Activated T-helper 2 cell treated with anti-CD3 and anti-CD28 coated beads, Interferon-gamma antibody, Interleukin-2, Interleukin-4, amounts not matched to agents 10 μg/mL and 5 μg/mL and 100 μg/mL, durations not matched to agents 14 hours and 24 hours and 36 hours (primary cell): ENCODE measurements around the gene TMEM143. TPM values are rescaled to one million over a fixed set of nuclear protein-coding genes. Genes with fewer than 3 reads are reported as not detected.
"Not testable (repeated sequence)": the region's sequence is repeated elsewhere in the genome, so short reads cannot be mapped to it uniquely, and the experiment has no call there.

Experiments used
- DNase-seq: peaks from one replicate; pipeline ENCODE4 v3.0.0; 2021; ENCODE audit warnings: low spot score
- H3K27ac Mint-ChIP-seq: one replicate; pipeline ENCODE4 v1.8.0; 2021; ENCODE audit warnings: mixed read lengths
- H3K27me3 Mint-ChIP-seq: one replicate; pipeline ENCODE4 v1.8.0; 2021; ENCODE audit warnings: low read depth, mixed read lengths
- H3K36me3 Mint-ChIP-seq: one replicate; pipeline ENCODE4 v1.8.0; 2021; ENCODE audit warnings: low read depth, mixed read lengths
- H3K4me1 Mint-ChIP-seq: one replicate; pipeline ENCODE4 v1.8.0; 2021; ENCODE audit warnings: low read depth, mixed read lengths
- H3K4me3 Mint-ChIP-seq: one replicate; pipeline ENCODE4 v1.8.0; 2021; ENCODE audit warnings: low read depth, mild to moderate bottlenecking, moderate library complexity, mixed read lengths
- H3K9me3 Mint-ChIP-seq: one replicate; pipeline ENCODE4 v1.8.0; 2021; ENCODE audit warnings: mixed read lengths
- intact Hi-C: fragments of 100-400 bp; cut with micrococcal nuclease; formaldehyde crosslinking; loops from one replicate; pipeline ENCODE4 v1.15.1; 2023
- total RNA-seq: library from RNA; stranded (reverse); gene quantifications from 2 replicates; pipeline ENCODE4 v1.2.3, GENCODE V29; 2022

TMEM143 gene
- total RNA-seq, 1 donor from 2014 or later: 12.8 TPM

GRCh38 chr19:48308631-48309586 is 54.8 kb downstream of the TMEM143 start:
- H3K4me3 Mint-ChIP-seq: no peak overlapping the region
- intact Hi-C loops: no loop called here
- no peaks in the 10 kb centered on the region for H3K9me3 Mint-ChIP-seq
- no peak overlapping the region for H3K27ac Mint-ChIP-seq
- H3K4me1 Mint-ChIP-seq: no peaks in the 10 kb centered on the region
- peaks cover 8% of the 10 kb centered on the region for H3K27me3 Mint-ChIP-seq
- no peak for DNase-seq
- no peaks in the 10 kb centered on the region for H3K36me3 Mint-ChIP-seq

- H3K9me3 Mint-ChIP-seq: no peaks in the 10 kb centered on the region
- no peak overlapping the region for H3K27ac Mint-ChIP-seq
- no peaks in the 10 kb centered on the region for H3K36me3 Mint-ChIP-seq
- intact Hi-C loops: no loop called here
- H3K27me3 Mint-ChIP-seq: peaks cover 4% of the 10 kb centered on the region
- H3K4me3 Mint-ChIP-seq: no peak overlapping the region
- no peak for DNase-seq
- no peaks in the 10 kb centered on the region for H3K4me1 Mint-ChIP-seq
These were observed 59.9 kb downstream of the TMEM143 start for GRCh38 chr19:48303866-48304265.

GRCh38 chr19:48303367-48303766 is 60.4 kb downstream of the TMEM143 start:
- H3K9me3 Mint-ChIP-seq: no peaks in the 10 kb centered on the region
- H3K27ac Mint-ChIP-seq: no peak overlapping the region
- intact Hi-C loops: no loop called here
- H3K4me3 Mint-ChIP-seq: no peak overlapping the region
- H3K36me3 Mint-ChIP-seq: no peaks in the 10 kb centered on the region
- H3K4me1 Mint-ChIP-seq: no peaks in the 10 kb centered on the region
- H3K27me3 Mint-ChIP-seq: peaks cover 4% of the 10 kb centered on the region
- DNase-seq: no peak

GRCh38 chr19:48302600-48302959 is 61.2 kb downstream of the TMEM143 start:
- no peak for DNase-seq
- peaks cover 2% of the 10 kb centered on the region for H3K27me3 Mint-ChIP-seq
- no peaks in the 10 kb centered on the region for H3K9me3 Mint-ChIP-seq
- intact Hi-C loops: no loop called here
- no peak overlapping the region for H3K27ac Mint-ChIP-seq
- H3K4me3 Mint-ChIP-seq: no peak overlapping the region
- H3K4me1 Mint-ChIP-seq: no peaks in the 10 kb centered on the region
- no peaks in the 10 kb centered on the region for H3K36me3 Mint-ChIP-seq

- Mint-ChIP-seq H3K27me3 (peaks cover 2% of the 10 kb centered on the region), H3K36me3 (no peaks in the 10 kb centered on the region), H3K4me1 (no peaks in the 10 kb centered on the region), H3K9me3 (no peaks in the 10 kb centered on the region), H3K4me3 (no peak overlapping the region), H3K27ac (no peak overlapping the region)
- intact Hi-C loops: no loop called here
- DNase-seq: no peak
These were observed 61.7 kb downstream of the TMEM143 start for GRCh38 chr19:48301886-48302599.

- Mint-ChIP-seq H3K27ac (no peak overlapping the region), H3K9me3 (no peaks in the 10 kb centered on the region), H3K4me3 (no peak overlapping the region), H3K27me3 (no peaks in the 10 kb centered on the region), H3K4me1 (no peaks in the 10 kb centered on the region), H3K36me3 (no peaks in the 10 kb centered on the region)
- no peak for DNase-seq
- intact Hi-C loops: no loop called here
These were observed 65.8 kb downstream of the TMEM143 start for GRCh38 chr19:48297975-48298374.

GRCh38 chr19:48296963-48297734 is 66.6 kb downstream of the TMEM143 start:
- Mint-ChIP-seq H3K27me3 (no peaks in the 10 kb centered on the region), H3K4me3 (no peak overlapping the region), H3K36me3 (no peaks in the 10 kb centered on the region), H3K27ac (no peak overlapping the region), H3K4me1 (no peaks in the 10 kb centered on the region), H3K9me3 (no peaks in the 10 kb centered on the region)
- DNase-seq: no peak
- intact Hi-C loops: no loop called here

- no peak for DNase-seq
- Mint-ChIP-seq H3K4me3 (no peak overlapping the region), H3K9me3 (no peaks in the 10 kb centered on the region), H3K27ac (no peak overlapping the region), H3K36me3 (no peaks in the 10 kb centered on the region), H3K27me3 (no peaks in the 10 kb centered on the region), H3K4me1 (peaks cover 3% of the 10 kb centered on the region)
- intact Hi-C loops: no loop called here
These were observed 68.3 kb downstream of the TMEM143 start for GRCh38 chr19:48295458-48295857.

- intact Hi-C loops: no loop called here
- no peak for DNase-seq
- H3K9me3 Mint-ChIP-seq: no peaks in the 10 kb centered on the region
- no peak overlapping the region for H3K27ac Mint-ChIP-seq
- no peaks in the 10 kb centered on the region for H3K36me3 Mint-ChIP-seq
- H3K4me1 Mint-ChIP-seq: peaks cover 3% of the 10 kb centered on the region
- no peak overlapping the region for H3K4me3 Mint-ChIP-seq
- H3K27me3 Mint-ChIP-seq: no peaks in the 10 kb centered on the region
These were observed 70.9 kb downstream of the TMEM143 start for GRCh38 chr19:48292798-48293197.

GRCh38 chr19:48291489-48291815 is 72.3 kb downstream of the TMEM143 start:
- H3K9me3 Mint-ChIP-seq: not testable (repeated sequence)
- intact Hi-C loops: loop anchor here (1.0 kb wide), 1 partner anchor 24 kb away; no protein-coding TSS in a partner anchor

GRCh38 chr19:48290771-48291488 is 72.8 kb downstream of the TMEM143 start:
- H3K4me3 Mint-ChIP-seq: peak overlapping the region; percentile 76
- no peaks in the 10 kb centered on the region for H3K36me3 Mint-ChIP-seq
- H3K9me3 Mint-ChIP-seq: no peaks in the 10 kb centered on the region
- H3K27ac Mint-ChIP-seq: no peak overlapping the region
- intact Hi-C loops: loop anchor here (1.0 kb wide), 1 partner anchor 24 kb away; no protein-coding TSS in a partner anchor
- peaks cover 3% of the 10 kb centered on the region for H3K4me1 Mint-ChIP-seq
- no peaks in the 10 kb centered on the region for H3K27me3 Mint-ChIP-seq
- DNase-seq: peak; percentile 42

More at GRCh38 chr19:48291489-48291815, 72.3 kb downstream of the TMEM143 start:
- not testable (repeated sequence) for H3K36me3 Mint-ChIP-seq, H3K4me1 Mint-ChIP-seq, H3K27ac Mint-ChIP-seq, H3K27me3 Mint-ChIP-seq, DNase-seq
- H3K4me3 Mint-ChIP-seq: peak overlapping the region; percentile 76

GRCh38 chr19:48290401-48290770 is 73.4 kb downstream of the TMEM143 start:
- Mint-ChIP-seq H3K36me3 (no peaks in the 10 kb centered on the region), H3K4me1 (peaks cover 3% of the 10 kb centered on the region), H3K27ac (no peak overlapping the region), H3K4me3 (peak overlapping the region; percentile 76), H3K27me3 (no peaks in the 10 kb centered on the region), H3K9me3 (no peaks in the 10 kb centered on the region)
- intact Hi-C loops: no loop called here
- DNase-seq: no peak
